Fibroblast of mammary gland (primary cell): ENCODE measurements around the gene TCF7L2.

ENCODE experiments used
- DNase-seq: peaks from one replicate; pipeline ENCODE4 v3.0.0-alpha.2; 2010; ENCODE audit warnings: low read depth
- H3K4me3 ChIP-seq: 2 replicates; pipeline ENCODE4 v1.5.1; 2011; ENCODE audit warnings: low read depth, mild to moderate bottlenecking, low read length, moderate library complexity; ENCODE audit not compliant: control insufficient read depth
- CTCF ChIP-seq: conservative IDR thresholded peaks from 2 replicates; pipeline ENCODE4 v1.5.1; 2011; ENCODE audit warnings: low read depth, low read length, inconsistent platforms; ENCODE audit not compliant: control insufficient read depth, insufficient read depth

The TCF7L2 gene

GRCh38 chr10:113202011-113202410 lies 252.0 kb downstream of the TCF7L2 start:
- DNase-seq, result no peak
- TF ChIP-seq CTCF, result no peak
- no peak overlapping the region for H3K4me3 ChIP-seq

GRCh38 chr10:113207924-113208323 lies 257.9 kb downstream of the TCF7L2 start:
- TF ChIP-seq CTCF, result no peak
- H3K4me3 ChIP-seq, result no peak overlapping the region
- DNase-seq, result no peak

GRCh38 chr10:113213035-113213434 lies 263.0 kb downstream of the TCF7L2 start:
- H3K4me3 ChIP-seq, result no peak overlapping the region
- no peak for TF ChIP-seq CTCF
- DNase-seq, result no peak

- DNase-seq, result no peak
- no peak overlapping the region for H3K4me3 ChIP-seq
- no peak for TF ChIP-seq CTCF
Observed at GRCh38 chr10:113214331-113214730, 264.3 kb downstream of the TCF7L2 start.

GRCh38 chr10:113216102-113216501 lies 266.1 kb downstream of the TCF7L2 start:
- no peak overlapping the region for H3K4me3 ChIP-seq
- DNase-seq, result no peak

More at GRCh38 chr10:113216102-113216501, 266.1 kb downstream of the TCF7L2 start:
- no peak for TF ChIP-seq CTCF
